ENCODE data around the gene SLC16A9. TPM values are rescaled to one million over a fixed set of nuclear protein-coding genes. Genes with fewer than 3 reads are reported as not detected.

SLC16A9 gene
- total RNA-seq: 0.83 TPM
- long read RNA-seq, partial matches to known transcripts: 0 of 1 reads
- long read RNA-seq, other reads (novel, unspliced or antisense): 1 of 1 reads

- intact Hi-C loops (cut with DNase I): no loop called here
- TF ChIP-seq CTCF (IDR thresholded peaks at IDR 0.05): peak; percentile 15
- no peaks in the 10 kb centered on the region for H3K36me3 ChIP-seq
- no peak within 1 kb of the TSS for H3K27ac ChIP-seq
- no peaks in the 10 kb centered on the region for H3K9me3 ChIP-seq
- H3K4me3 ChIP-seq: peak within 1 kb of the TSS; percentile 60
- ATAC-seq (peak; percentile 83 to 88), DNase-seq (peak; percentile 54)
- peaks cover 28% of the 10 kb centered on the region for H3K27me3 ChIP-seq (ENCODE audit: low read depth)
- H3K4me1 ChIP-seq: peaks cover 12% of the 10 kb centered on the region
Measured at GRCh38 chr10:59709395-59710125, at the start of gene SLC16A9. Gene SLC16A9 (minus strand): TSS chr10:59709850. CDS start chr10:59684291, 25,559 bp downstream.

GRCh38 chr10:59757966-59758365 is 48.3 kb upstream of the SLC16A9 start:
- Histone ChIP-seq H3K4me1 (no peaks in the 10 kb centered on the region), H3K27me3 (ENCODE audit: low read depth) (no peaks in the 10 kb centered on the region), H3K27ac (no peak overlapping the region), H3K36me3 (no peaks in the 10 kb centered on the region), H3K9me3 (no peaks in the 10 kb centered on the region), H3K4me3 (no peak overlapping the region)
- no peak for DNase-seq
- no peak for TF ChIP-seq CTCF (IDR thresholded peaks at IDR 0.05)
- ATAC-seq: no peak
- intact Hi-C loops (cut with DNase I): no loop called here

GRCh38 chr10:59754951-59755350 is 45.3 kb upstream of the SLC16A9 start:
- no peaks in the 10 kb centered on the region for H3K4me1 ChIP-seq
- no peak overlapping the region for H3K4me3 ChIP-seq
- intact Hi-C loops (cut with DNase I): no loop called here
- TF ChIP-seq CTCF (IDR thresholded peaks at IDR 0.05): no peak
- no peaks in the 10 kb centered on the region for H3K9me3 ChIP-seq
- H3K36me3 ChIP-seq: no peaks in the 10 kb centered on the region
- no peak for ATAC-seq
- no peaks in the 10 kb centered on the region for H3K27me3 ChIP-seq (ENCODE audit: low read depth)
- H3K27ac ChIP-seq: no peak overlapping the region
- DNase-seq: no peak

GRCh38 chr10:59753267-59753666 is 43.6 kb upstream of the SLC16A9 start, which contains the start of gene MRLN:
Gene MRLN (minus strand): TSS chr10:59753455.
- intact Hi-C loops (cut with DNase I): no loop called here
- no peak for TF ChIP-seq CTCF (IDR thresholded peaks at IDR 0.05)
- Histone ChIP-seq H3K36me3 (no peaks in the 10 kb centered on the region), H3K4me1 (no peaks in the 10 kb centered on the region), H3K27me3 (ENCODE audit: low read depth) (no peaks in the 10 kb centered on the region), H3K27ac (no peak within 1 kb of the TSS), H3K4me3 (no peak within 1 kb of the TSS), H3K9me3 (no peaks in the 10 kb centered on the region)
- ATAC-seq: no peak
- DNase-seq: no peak

GRCh38 chr10:59752278-59752940 is 42.8 kb upstream of the SLC16A9 start:
- Histone ChIP-seq H3K9me3 (no peaks in the 10 kb centered on the region), H3K36me3 (no peaks in the 10 kb centered on the region), H3K27me3 (ENCODE audit: low read depth) (no peaks in the 10 kb centered on the region), H3K4me3 (no peak overlapping the region), H3K4me1 (no peaks in the 10 kb centered on the region), H3K27ac (no peak overlapping the region)
- no peak for TF ChIP-seq CTCF (IDR thresholded peaks at IDR 0.05)
- no peak for DNase-seq
- intact Hi-C loops (cut with DNase I): no loop called here
- no peak for ATAC-seq
